Lower lobe of right lung (tissue), 2 donors: ENCODE results near the gene SCRT2. TPM values are rescaled to one million over a fixed set of nuclear protein-coding genes. Genes with fewer than 3 reads are reported as not detected.

ENCODE experiments used
- ATAC-seq, 2 donors: fragments of 200-7000 bp; cut with Tn5 transposase; one replicate each; pipeline ENCODE4 v1.9.1; 2020 to 2022; ENCODE audit warnings: mild to moderate bottlenecking in 2 of 2, moderate library complexity in 2 of 2
- DNase-seq: peaks from one replicate; pipeline ENCODE4 v3.0.0-alpha.2; 2020
- H3K27ac ChIP-seq: fragments of 200-600 bp; one replicate; pipeline ENCODE4 v1.8.0; 2022
- H3K27me3 ChIP-seq: fragments of 200-600 bp; one replicate; pipeline ENCODE4 v1.8.0; 2022; ENCODE audit warnings: low read depth
- H3K36me3 ChIP-seq: fragments of 200-600 bp; one replicate; pipeline ENCODE4 v1.8.0; 2022; ENCODE audit warnings: mild to moderate bottlenecking
- H3K4me1 ChIP-seq: fragments of 200-600 bp; one replicate; pipeline ENCODE4 v1.8.0; 2022
- H3K4me3 ChIP-seq: fragments of 200-600 bp; one replicate; pipeline ENCODE4 v1.8.0; 2022; ENCODE audit warnings: mild to moderate bottlenecking
- H3K9me3 ChIP-seq: fragments of 200-600 bp; one replicate; pipeline ENCODE4 v1.8.0; 2022
- intact Hi-C: fragments of 100-400 bp; cut with DNase I; formaldehyde crosslinking; loops from one replicate; pipeline ENCODE4 v1.11.0; 2022
- total RNA-seq: library from RNA; stranded (reverse); fragmentation: NEBNext Ultra II Directional; extraction: Animal tissue kit (Norgen Biotek cat#: 25700); gene quantifications from one replicate; pipeline ENCODE4 v1.2.1, GENCODE V29; 2021
- TF ChIP-seq, protein P1 (sequence below): fragments of 200-600 bp; IDR thresholded peaks from one replicate; pipeline ENCODE4 v1.8.0; 2022; ENCODE audit warnings: antibody characterized with exemption, mild to moderate bottlenecking
- donor health status: DM: no; HTN: yes; CAD: no; lungs with severe emphysema.

Gene SCRT2
- total RNA-seq, 1 donor from 2014 or later, result not detected

DNA sequence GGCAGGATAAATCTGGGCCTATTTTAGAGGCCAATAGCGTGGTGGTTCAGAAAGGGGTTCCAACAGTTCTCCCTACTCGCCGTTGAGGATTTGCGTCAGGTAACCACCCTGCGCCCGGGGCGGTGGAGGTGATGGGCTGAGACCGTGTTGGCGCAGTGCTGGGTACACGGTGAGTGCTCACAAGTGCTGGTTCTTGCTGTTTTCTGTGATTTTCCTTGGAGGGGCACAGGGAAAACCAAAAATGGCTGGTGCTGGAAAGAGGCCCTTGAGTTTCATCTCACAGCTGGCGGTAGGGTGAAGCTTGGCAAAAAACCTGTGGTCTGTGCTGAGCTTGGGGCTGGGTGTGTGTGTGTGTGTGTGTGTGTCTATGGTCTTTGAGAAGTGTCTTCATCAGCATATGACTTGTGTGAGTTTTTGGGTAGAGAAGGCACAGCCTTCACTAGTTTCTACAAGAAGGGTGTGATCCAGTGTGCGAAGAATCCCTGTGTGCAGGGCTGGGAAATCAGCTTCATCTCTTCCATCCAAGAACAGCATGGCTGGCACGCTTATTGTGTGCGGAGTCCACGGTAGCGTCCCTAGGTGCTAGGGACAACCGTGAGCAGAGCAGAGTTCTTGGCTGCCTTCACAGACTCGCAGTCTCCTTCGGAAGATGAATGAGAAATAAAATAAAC, 35.3 kb upstream of the SCRT2 start:
- intact Hi-C loops, result no loop called here
- H3K36me3 ChIP-seq, result no peaks in the 10 kb centered on the region
- no peak overlapping the region for H3K4me3 ChIP-seq
- peaks cover 11% of the 10 kb centered on the region for H3K9me3 ChIP-seq
- peaks cover 35% of the 10 kb centered on the region for H3K27me3 ChIP-seq
- DNase-seq (no peak), ATAC-seq (no peak)
- TF ChIP-seq, protein P1, sequence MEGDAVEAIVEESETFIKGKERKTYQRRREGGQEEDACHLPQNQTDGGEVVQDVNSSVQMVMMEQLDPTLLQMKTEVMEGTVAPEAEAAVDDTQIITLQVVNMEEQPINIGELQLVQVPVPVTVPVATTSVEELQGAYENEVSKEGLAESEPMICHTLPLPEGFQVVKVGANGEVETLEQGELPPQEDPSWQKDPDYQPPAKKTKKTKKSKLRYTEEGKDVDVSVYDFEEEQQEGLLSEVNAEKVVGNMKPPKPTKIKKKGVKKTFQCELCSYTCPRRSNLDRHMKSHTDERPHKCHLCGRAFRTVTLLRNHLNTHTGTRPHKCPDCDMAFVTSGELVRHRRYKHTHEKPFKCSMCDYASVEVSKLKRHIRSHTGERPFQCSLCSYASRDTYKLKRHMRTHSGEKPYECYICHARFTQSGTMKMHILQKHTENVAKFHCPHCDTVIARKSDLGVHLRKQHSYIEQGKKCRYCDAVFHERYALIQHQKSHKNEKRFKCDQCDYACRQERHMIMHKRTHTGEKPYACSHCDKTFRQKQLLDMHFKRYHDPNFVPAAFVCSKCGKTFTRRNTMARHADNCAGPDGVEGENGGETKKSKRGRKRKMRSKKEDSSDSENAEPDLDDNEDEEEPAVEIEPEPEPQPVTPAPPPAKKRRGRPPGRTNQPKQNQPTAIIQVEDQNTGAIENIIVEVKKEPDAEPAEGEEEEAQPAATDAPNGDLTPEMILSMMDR, result no peak
- H3K27ac ChIP-seq, result no peak overlapping the region
- no peaks in the 10 kb centered on the region for H3K4me1 ChIP-seq

DNA sequence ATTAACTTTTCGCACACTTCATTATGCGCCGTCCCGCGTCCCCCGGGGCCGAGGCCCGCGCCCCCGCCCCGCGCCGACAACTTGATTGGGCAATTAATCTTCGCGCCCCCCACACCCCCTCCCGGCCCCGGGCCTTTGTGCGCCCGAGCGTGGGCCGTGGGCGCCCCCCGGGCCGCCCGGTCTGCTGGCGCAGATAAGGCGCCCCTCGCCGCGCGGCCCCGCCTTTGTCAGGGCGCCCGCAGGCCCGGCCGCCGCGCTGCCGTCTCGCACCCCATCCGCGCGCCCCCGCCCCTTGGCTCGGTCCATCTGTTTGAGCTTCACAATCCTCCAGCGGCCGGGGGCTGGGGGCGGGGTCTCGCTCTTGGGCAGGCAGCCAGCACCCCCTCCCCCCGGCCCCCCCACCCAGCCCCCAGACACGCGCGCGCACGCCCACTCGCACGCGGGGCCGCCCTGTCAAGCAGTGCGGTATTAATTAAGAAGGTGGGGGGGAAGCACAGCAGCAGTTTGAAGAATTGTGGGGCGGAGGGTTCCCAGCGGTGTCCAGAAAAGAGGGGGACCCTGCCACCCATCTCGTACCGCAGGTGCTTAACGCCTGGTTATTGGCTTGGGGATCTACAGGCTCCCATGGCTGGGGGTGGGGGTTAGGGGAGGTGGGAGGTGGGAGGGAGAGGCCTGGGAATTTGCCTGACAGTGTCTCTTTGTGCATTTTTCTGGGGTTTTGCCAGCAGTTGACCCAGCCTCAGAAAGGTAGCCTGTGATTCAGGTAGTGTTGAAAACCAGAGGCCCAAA, 34.6 kb upstream of the SCRT2 start:
- no peaks in the 10 kb centered on the region for H3K36me3 ChIP-seq
- TF ChIP-seq, protein P1, result no peak
- peaks cover 11% of the 10 kb centered on the region for H3K9me3 ChIP-seq
- DNase-seq (no peak), ATAC-seq (no peak)
- H3K27me3 ChIP-seq, result peaks cover 40% of the 10 kb centered on the region
- H3K4me1 ChIP-seq, result no peaks in the 10 kb centered on the region
- no peak overlapping the region for H3K27ac ChIP-seq
- H3K4me3 ChIP-seq, result no peak overlapping the region
- intact Hi-C loops, result no loop called here

DNA sequence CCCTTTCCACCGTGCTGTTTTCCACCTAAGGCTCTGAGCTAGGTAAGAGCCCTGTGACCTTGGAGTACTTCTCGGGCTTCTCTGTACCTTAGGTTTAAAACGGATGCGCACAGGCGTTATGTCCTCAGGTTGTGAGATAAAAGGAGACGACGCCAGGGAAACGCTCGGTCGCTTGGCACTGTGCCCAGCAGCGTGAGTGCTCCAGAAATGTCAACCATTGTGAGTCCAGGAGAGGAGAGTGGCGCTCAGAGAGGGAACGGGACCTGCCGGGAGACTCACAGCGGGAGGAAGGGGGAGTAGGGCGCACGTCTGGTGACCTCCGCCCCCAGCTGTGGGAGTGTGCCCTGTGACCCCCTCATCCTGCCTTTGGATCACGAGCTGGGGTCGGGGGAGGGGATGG, 33.8 kb upstream of the SCRT2 start:
- no peak overlapping the region for H3K27ac ChIP-seq
- H3K4me3 ChIP-seq, result no peak overlapping the region
- peaks cover 48% of the 10 kb centered on the region for H3K27me3 ChIP-seq
- intact Hi-C loops, result no loop called here
- TF ChIP-seq, protein P1, result no peak
- no peaks in the 10 kb centered on the region for H3K36me3 ChIP-seq
- H3K4me1 ChIP-seq, result no peaks in the 10 kb centered on the region
- no peak for DNase-seq
- no peak for ATAC-seq
- peaks cover 11% of the 10 kb centered on the region for H3K9me3 ChIP-seq

DNA sequence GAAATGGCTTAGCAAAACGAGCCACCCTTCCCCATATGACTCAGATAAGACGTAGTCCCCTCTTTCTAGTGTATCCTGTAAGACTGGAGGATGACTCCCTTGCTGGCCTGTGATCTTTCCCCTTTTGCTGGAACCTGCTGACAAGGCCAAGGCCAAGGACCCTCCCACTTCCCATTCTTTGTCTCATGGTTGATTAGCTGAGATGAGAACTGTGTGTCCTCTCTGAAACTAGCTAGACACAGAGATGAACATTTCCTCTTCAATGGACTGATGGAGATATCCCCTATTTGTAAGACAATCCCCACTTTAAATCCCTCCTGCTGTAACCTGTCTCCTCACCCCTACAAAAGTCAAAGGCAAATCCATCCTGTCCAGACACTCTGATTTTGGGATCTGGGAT, 33.4 kb upstream of the SCRT2 start:
- Histone ChIP-seq H3K36me3 (no peaks in the 10 kb centered on the region), H3K27ac (no peak overlapping the region), H3K4me3 (no peak overlapping the region), H3K27me3 (peaks cover 48% of the 10 kb centered on the region), H3K4me1 (no peaks in the 10 kb centered on the region), H3K9me3 (peaks cover 9% of the 10 kb centered on the region)
- TF ChIP-seq, protein P1, result no peak
- intact Hi-C loops, result no loop called here
- ATAC-seq (no peak), DNase-seq (no peak)

DNA sequence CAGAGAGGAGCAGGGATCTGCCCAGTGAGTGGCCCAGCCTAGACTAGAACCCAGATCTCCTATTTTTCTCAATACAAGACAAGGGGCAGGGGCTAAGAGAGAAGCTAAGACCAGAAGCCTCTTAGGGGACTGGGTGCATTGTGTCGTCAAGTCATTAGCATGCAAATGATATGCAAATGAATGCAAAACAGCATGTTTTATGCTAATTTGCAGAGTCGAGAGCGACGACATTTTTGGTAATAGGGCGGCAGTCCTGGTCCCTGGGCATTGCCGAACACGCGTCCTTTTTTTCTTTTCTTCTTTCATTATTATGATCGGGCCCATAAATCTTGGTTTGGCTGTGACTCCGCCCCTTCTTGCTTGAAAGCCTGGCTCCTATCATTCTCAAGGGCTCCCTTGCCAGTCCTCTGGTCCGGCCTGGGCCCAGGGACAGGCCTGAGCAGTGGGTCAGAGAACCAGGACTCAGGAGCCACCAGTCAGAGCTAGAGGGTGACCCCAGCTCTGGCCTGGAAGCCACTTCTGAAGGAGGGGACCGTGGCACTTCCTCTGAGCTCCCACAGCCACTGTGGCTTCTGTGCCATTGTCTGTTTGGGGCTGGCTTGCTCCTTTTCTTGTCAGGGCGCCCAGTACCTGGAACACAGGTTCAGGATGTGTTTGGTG, 32.0 kb upstream of the SCRT2 start:
- H3K27ac ChIP-seq, result no peak overlapping the region

More for the DNA sequence above, 32.0 kb upstream of the SCRT2 start:
- intact Hi-C loops, result no loop called here
- ATAC-seq (no peak), DNase-seq (no peak)
- TF ChIP-seq, protein P1, result no peak
- no peaks in the 10 kb centered on the region for H3K9me3 ChIP-seq
- no peaks in the 10 kb centered on the region for H3K4me1 ChIP-seq
- peaks cover 47% of the 10 kb centered on the region for H3K27me3 ChIP-seq
- H3K4me3 ChIP-seq, result no peak overlapping the region
- H3K36me3 ChIP-seq, result no peaks in the 10 kb centered on the region
